HK-2 (cell line): ENCODE data around the gene PPP1R9B.
A peak's percentile ranks its signal among the peaks of the same experiment; 100 is the strongest.

Experiments
- DNase-seq: peaks from one replicate; pipeline ENCODE4 v3.0.0-alpha.2; 2018; ENCODE audit not compliant: unreplicated experiment

Gene PPP1R9B

GRCh38 chr17:50173335-50173941 is 23.0 kb upstream of the PPP1R9B start:
- no peak for DNase-seq

GRCh38 chr17:50172936-50173334 is 22.5 kb upstream of the PPP1R9B start:
- no peak for DNase-seq

DNA sequence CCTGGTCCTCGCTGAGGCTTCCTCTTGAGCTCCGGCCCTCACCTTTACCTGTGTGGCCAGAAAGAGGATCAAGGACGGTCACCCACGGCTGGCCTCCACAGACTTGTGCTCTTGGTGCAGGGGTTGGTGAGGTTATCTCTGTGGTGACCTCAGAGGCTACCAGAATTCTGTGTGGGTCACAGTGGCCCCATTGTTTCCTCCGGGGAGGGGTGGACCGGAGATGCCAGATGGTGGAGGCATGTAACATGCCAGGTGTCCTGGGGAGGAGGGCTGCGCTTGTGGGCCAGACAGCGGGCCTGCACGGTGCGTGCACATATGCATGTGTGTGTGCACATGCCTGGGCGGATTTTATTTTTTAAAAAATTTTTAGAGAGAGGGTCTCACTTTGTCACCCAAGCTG is 21.7 kb upstream of the PPP1R9B start:
- no peak for DNase-seq

DNA sequence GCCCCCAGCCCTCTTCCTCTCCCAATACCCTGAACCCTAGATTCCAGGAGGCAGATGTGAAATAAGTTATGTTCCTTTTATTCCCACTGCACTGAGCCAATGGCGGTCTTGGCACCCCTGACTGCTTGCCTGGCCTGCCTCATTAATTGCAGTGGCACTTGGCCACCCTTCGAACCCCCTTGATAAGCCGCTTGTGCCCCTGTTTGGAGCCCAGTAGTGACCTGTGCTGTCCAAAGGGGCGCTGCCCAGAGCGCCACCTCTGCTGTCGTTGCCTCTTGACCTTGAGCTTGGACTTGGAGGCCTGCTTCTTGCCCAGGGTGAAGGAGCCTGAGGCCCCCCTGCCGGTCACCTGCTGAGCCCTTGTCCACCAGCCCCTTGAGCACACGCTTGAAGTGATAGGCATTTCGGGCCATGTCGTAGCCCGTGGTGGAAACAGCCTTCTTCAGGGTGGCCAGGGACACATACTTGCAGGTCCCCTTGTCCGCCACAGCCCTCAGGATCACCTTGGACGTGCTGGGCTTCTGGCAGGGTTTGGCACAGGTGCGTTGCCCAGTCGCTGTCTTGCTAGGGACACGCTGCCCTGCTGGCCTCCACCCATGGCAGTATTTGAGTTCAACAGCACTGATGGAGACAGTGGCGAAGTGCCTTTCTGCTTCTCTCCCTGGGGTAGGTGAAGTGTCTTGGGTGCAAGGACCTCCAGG is 21.0 kb upstream of the PPP1R9B start:
- no peak for DNase-seq

- peak; percentile 29 for DNase-seq
Measured at GRCh38 chr17:50170662-50171370, 20.3 kb upstream of the PPP1R9B start.

DNA sequence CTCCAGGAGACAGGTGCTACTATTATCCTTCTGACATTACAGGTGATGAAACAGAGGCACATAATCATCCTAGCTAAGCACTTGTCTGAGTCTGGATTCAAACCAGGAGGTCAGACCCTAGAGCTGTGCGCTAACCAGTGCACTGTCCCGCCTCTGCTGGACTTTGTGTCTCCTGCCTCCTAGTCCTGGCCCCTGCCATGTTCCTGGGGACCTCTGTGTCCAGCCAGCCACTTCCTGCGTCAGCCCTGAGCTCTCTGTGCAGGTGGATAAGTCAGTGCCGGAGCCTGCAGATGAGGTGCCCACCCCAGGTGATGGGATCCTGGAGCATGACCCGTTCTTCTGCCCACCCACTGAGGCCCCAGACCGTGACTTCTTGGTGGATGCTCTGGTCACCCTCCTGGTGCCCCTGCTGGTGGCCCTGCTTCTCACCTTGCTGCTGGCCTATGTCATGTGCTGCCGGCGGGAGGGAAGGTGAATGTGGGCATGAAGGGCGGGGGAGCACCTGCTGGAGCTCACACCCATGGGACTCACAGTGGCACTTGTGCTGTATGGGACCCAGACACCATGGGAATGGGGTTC is 19.5 kb upstream of the PPP1R9B start:
- no peak for DNase-seq

DNA sequence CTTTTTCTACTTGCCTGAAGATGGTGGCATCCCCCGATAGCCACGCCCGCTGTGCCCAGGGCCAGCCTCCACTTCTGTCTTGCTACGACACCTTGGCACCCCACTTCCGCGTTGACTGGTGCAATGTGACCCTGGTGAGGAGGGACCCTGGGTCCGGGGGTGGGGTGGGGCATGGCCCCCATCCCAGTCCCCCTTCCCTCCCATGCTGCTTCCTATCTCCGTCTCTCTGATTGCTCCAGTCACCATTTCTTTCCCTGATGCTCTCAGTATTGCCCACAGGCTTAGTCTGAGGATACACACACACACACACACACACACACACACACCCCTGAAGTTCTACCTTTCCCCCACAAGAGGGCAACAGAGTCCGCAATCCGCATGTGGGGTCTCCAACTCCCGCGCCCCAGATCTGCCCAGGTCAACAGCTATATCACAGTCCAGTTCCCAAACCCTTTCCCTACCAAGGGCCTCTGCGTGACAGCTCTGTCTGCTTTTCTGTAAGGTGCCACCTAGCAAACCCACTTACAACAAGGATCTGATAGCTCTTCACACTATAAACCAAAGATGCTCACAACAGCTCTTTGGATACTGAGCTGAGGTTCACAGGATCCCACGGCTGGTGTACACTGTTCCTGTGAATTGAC is 18.8 kb upstream of the PPP1R9B start:
- DNase-seq: peak; percentile 78

DNA sequence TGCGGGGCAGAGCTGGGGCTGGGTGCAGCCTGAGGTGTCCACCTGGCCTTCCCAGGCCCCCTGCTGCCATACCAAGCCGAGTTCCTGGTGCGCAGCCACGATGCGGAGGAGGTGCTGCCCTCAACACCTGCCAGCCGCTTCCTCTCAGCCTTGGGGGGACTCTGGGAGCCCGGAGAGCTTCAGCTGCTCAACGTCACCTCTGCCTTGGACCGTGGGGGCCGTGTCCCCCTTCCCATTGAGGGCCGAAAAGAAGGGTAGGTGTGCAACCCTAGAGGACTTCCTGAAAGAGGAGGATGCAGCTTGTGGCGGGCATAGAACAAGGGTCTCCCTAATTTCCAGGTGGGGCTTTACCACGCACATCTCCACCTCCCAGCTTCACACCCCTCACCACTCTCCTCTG is 17.8 kb upstream of the PPP1R9B start:
- DNase-seq: no peak

DNA sequence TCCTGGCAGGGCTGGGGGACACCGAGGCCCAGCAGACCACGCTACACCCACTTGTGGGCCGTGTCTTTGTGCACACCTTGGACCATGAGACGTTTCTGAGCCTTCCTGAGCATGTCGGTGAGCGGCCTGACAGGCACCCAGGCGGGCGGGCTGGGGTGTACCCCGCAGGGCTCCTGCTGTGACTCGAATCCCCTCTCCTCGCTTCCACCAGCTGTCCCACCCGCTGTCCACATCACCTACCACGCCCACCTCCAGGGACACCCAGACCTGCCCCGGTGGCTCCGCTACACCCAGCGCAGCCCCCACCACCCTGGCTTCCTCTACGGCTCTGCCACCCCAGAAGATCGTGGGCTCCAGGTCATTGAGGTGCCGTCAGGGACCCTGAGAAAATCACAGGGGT is 16.9 kb upstream of the PPP1R9B start:
- no peak for DNase-seq

- no peak for DNase-seq
Measured at GRCh38 chr17:50166518-50167181, 16.2 kb upstream of the PPP1R9B start.

DNA sequence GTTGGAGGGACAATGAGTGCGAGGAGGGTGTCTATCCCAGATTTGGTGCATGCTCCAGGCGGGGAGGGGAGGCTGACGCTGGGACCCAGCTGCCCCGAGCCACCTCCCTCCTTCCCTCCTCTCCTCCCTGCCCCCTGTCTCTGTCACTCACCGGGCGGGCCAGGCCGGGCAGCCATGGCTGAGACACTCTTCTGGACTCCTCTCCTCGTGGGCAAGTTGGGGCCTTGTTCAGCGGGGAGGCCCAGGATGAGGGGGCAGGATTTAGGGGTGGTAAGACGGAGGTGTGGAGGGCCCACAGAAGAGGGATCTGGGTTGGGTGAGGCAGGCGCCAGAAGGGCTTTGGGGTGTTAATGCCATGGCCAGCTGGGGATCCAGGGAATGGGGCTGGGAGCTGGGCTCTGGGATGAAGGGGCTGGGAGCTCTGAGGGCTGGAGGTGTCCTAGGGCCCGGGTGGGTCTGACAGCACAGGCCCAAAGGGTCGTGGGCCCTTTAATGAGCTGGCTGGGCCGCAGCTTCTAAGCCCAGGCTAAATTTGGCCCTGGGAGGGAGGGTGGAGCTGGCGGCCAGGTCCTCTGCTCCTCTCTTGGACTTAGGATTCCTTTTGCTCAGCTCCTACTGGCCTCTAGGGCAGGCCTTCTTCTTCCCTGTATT is 15.5 kb upstream of the PPP1R9B start, which contains the start of gene SGCA:
TSS of gene SGCA (plus strand) at position 139 of the 651 bp plus-strand sequence. CDS start at position 175, 36 bp downstream.
- no peak for DNase-seq

GRCh38 chr17:50165466-50165865 is 15.0 kb upstream of the PPP1R9B start:
- DNase-seq: no peak

DNA sequence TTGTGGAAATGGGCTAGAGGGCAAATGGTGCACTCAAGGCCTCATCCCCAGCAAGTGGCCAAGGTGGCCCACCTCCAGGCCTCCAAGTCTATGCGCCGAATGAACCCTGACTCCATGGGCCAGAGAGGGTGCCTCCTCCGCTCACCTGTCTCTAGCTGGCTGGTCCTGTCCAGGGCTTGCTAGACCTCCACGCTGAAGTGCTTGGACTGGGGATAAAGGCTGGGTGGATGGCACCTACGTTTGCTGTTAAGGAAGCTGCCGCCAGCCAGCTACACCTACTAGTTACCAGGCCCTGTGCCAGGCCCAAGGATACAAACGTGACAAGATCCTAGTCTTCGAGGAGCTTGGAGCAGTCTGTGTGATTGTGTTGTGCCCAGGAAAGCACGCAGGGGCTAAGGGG is 14.6 kb upstream of the PPP1R9B start:
- DNase-seq: no peak

- no peak for DNase-seq
Measured at GRCh38 chr17:50164697-50164988, 14.2 kb upstream of the PPP1R9B start.

- no peak for DNase-seq
Measured at GRCh38 chr17:50163843-50164696, 13.6 kb upstream of the PPP1R9B start.

DNA sequence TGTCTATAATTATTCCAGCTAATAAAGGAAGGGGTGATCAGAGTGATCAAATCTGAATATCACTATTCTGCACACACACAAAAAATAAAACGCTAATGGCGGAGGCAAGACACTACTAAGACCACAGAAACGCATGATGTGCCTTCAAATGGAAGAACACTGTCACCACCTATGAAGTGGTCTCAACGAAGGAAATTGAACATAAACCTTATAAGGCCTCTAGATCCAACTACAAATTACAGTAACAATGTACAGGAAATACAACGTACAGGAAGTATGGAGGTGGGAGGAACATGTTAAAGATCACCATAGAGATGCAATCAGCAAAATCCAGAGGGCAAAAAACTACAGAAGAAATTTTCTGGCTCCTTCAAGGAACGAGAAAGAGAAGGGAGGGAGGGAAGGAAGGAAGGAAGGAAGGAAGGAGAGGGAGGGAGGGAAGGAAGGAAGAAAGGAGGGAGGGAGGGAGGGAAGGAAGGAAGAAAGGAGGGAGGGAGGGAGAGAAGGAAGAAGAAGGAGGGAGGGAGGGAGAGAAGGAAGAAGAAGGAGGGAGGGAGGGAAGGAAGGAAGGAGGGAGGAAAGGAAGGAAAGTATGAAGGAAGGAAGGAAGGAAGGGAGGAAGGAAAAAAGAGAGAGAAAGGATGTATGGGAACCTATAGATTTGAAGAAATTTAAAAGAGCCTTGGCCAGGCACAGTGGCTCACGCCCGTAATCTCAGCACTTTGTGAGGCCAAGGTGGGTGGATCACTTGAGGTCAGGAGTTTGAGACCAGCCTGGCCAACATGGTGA is 12.2 kb upstream of the PPP1R9B start:
- no peak for DNase-seq

DNA sequence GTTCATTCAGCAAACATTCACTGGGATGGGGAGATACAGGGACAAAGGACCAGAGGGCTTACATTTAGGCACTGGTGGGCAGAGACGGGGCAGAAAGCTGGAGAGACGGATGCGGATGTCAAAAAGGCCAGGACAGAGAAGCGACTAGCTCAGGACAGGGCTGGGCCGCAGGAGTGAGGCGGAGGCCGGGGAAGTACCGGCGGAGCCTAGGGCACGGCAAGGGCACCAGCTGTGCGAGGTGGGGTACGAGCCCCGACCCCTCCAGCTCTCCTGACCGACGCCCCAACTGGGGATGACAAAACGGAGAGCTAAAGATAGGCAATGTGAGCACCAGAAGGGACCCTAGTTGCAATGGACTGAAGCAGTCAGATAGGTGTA is 11.4 kb upstream of the PPP1R9B start:
- no peak for DNase-seq

GRCh38 chr17:50161023-50161910 is 10.8 kb upstream of the PPP1R9B start:
- DNase-seq: peak; percentile 92

GRCh38 chr17:50157891-50158290 is 7.4 kb upstream of the PPP1R9B start:
- DNase-seq: no peak
